Measurements from ENCODE around the gene LCOR.

DNA sequence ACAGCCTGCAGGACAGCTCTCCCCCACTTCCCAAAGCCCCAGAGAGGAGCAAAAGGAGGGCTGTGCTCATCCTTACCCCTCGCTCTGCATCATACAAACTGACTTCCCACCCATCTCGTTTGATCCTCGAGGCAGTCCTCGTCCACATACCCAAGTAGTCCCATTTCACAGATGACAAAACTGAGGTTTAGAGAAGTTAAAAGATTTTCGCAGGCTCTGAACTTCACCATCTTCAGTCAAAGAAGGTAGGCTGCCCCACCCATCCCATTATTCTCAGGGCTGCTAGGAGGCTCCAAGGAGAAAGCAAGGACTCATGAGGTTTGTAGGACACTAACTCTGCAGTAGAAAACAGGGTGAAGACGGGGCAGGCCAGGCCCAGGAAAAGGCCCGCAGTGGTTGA is 206.6 kb downstream of the LCOR start:
- TF ChIP-seq, protein P1, sequence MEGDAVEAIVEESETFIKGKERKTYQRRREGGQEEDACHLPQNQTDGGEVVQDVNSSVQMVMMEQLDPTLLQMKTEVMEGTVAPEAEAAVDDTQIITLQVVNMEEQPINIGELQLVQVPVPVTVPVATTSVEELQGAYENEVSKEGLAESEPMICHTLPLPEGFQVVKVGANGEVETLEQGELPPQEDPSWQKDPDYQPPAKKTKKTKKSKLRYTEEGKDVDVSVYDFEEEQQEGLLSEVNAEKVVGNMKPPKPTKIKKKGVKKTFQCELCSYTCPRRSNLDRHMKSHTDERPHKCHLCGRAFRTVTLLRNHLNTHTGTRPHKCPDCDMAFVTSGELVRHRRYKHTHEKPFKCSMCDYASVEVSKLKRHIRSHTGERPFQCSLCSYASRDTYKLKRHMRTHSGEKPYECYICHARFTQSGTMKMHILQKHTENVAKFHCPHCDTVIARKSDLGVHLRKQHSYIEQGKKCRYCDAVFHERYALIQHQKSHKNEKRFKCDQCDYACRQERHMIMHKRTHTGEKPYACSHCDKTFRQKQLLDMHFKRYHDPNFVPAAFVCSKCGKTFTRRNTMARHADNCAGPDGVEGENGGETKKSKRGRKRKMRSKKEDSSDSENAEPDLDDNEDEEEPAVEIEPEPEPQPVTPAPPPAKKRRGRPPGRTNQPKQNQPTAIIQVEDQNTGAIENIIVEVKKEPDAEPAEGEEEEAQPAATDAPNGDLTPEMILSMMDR (IDR thresholded peaks at IDR 0.05): no peak
- no peak for TF ChIP-seq EP300 (IDR thresholded peaks at IDR 0.05)
